ENCODE measurements around the gene DCDC2B. TPM values are rescaled to one million over a fixed set of nuclear protein-coding genes. Genes with fewer than 3 reads are reported as not detected.
A peak's percentile ranks its signal among the peaks of the same experiment; 100 is the strongest.
"Not testable (repeated sequence)": the region's sequence is repeated elsewhere in the genome, so short reads cannot be mapped to it uniquely, and the experiment has no call there.

The DCDC2B gene
- total RNA-seq, 1 donor from 2014 or later = 0.12 TPM

- Mint-ChIP-seq H3K27me3 (no peaks in the 10 kb centered on the region), H3K9me3 (no peaks in the 10 kb centered on the region), H3K27ac (peak overlapping the region; percentile 97), H3K4me3 (peak overlapping the region; percentile 69), H3K4me1 (peaks cover 58% of the 10 kb centered on the region), H3K36me3 (ENCODE audit: low read depth) (peaks cover 19% of the 10 kb centered on the region)
- peak; percentile 94 for DNase-seq
- intact Hi-C loops (cut with micrococcal nuclease) = loop anchor here (2.0 kb wide), 1 partner anchor 403 kb away; the partner anchor contains the start of genes RBBP4 and ZBTB8OS
Measured at GRCh38 chr1:32247983-32248889, 39.3 kb downstream of the DCDC2B start.

- H3K4me1 Mint-ChIP-seq = peaks cover 70% of the 10 kb centered on the region
- intact Hi-C loops (cut with micrococcal nuclease) = loop anchor here (1.0 to 10.0 kb wide), 7 partner anchors 28 to 401 kb away; partner anchors contain the start of genes EIF3I, HDAC1, RBBP4 and TMEM234
Measured at GRCh38 chr1:32249831-32250525, 41.1 kb downstream of the DCDC2B start.

GRCh38 chr1:32250893-32251716 lies 42.2 kb downstream of the DCDC2B start, which contains the start of gene LCK:
Gene LCK (plus strand): TSS chr1:32251265. CDS start chr1:32274330, 23,065 bp downstream.
- Mint-ChIP-seq H3K27ac (peak within 1 kb of the TSS; percentile 97), H3K4me1 (peaks cover 75% of the 10 kb centered on the region), H3K4me3 (peak within 1 kb of the TSS; percentile 98), H3K9me3 (no peaks in the 10 kb centered on the region), H3K27me3 (no peaks in the 10 kb centered on the region), H3K36me3 (ENCODE audit: low read depth) (peaks cover 31% of the 10 kb centered on the region)
- DNase-seq = peak; percentile 90
- intact Hi-C loops (cut with micrococcal nuclease) = loop anchor here (1.0 to 10.0 kb wide), 6 partner anchors 29 to 309 kb away; partner anchors contain the start of genes EIF3I, HDAC1, TMEM234 and TMEM39B

More at GRCh38 chr1:32249831-32250525, 41.1 kb downstream of the DCDC2B start:
- no peaks in the 10 kb centered on the region for H3K9me3 Mint-ChIP-seq
- peak overlapping the region; percentile 97 for H3K27ac Mint-ChIP-seq
- H3K27me3 Mint-ChIP-seq = no peaks in the 10 kb centered on the region
- peak overlapping the region; percentile 98 for H3K4me3 Mint-ChIP-seq
- DNase-seq = peak; percentile 95
- peaks cover 26% of the 10 kb centered on the region for H3K36me3 Mint-ChIP-seq (ENCODE audit: low read depth)

- Mint-ChIP-seq H3K9me3 (no peaks in the 10 kb centered on the region), H3K4me3 (peak overlapping the region; percentile 98), H3K36me3 (ENCODE audit: low read depth) (peaks cover 53% of the 10 kb centered on the region), H3K27ac (peak overlapping the region; percentile 90), H3K4me1 (peaks cover 57% of the 10 kb centered on the region), H3K27me3 (no peaks in the 10 kb centered on the region)
- DNase-seq = peak; percentile 81
- intact Hi-C loops (cut with micrococcal nuclease) = loop anchor here (10.0 kb wide), 1 partner anchor 181 kb away; the partner anchor contains the start of gene TMEM39B
Measured at GRCh38 chr1:32255072-32256071, 46.5 kb downstream of the DCDC2B start.

- Mint-ChIP-seq H3K9me3 (no peaks in the 10 kb centered on the region), H3K4me1 (peaks cover 52% of the 10 kb centered on the region), H3K27ac (peak overlapping the region; percentile 93), H3K36me3 (ENCODE audit: low read depth) (peaks cover 53% of the 10 kb centered on the region), H3K4me3 (peak overlapping the region; percentile 83), H3K27me3 (no peaks in the 10 kb centered on the region)
- intact Hi-C loops (cut with micrococcal nuclease) = loop anchor here (10.0 kb wide), 1 partner anchor 182 kb away; the partner anchor contains the start of gene TMEM39B
- peak; percentile 71 for DNase-seq
Measured at GRCh38 chr1:32256473-32257226, 47.8 kb downstream of the DCDC2B start.

- Mint-ChIP-seq H3K36me3 (ENCODE audit: low read depth) (peaks cover 48% of the 10 kb centered on the region), H3K4me1 (peaks cover 48% of the 10 kb centered on the region)
- intact Hi-C loops (cut with micrococcal nuclease) = loop anchor here (10.0 kb wide), 1 partner anchor 182 kb away; the partner anchor contains the start of gene TMEM39B
Measured at GRCh38 chr1:32257227-32257508, 48.3 kb downstream of the DCDC2B start.

GRCh38 chr1:32263236-32263593 lies 54.3 kb downstream of the DCDC2B start:
- H3K4me3 Mint-ChIP-seq; H3K9me3 Mint-ChIP-seq; H3K27me3 Mint-ChIP-seq; intact Hi-C loops (cut with micrococcal nuclease); DNase-seq: not testable (repeated sequence)
- Mint-ChIP-seq H3K27ac (peak overlapping the region; percentile 76), H3K4me1 (peaks cover 36% of the 10 kb centered on the region), H3K36me3 (ENCODE audit: low read depth) (peaks cover 40% of the 10 kb centered on the region)

More at GRCh38 chr1:32257227-32257508, 48.3 kb downstream of the DCDC2B start:
- H3K27me3 Mint-ChIP-seq = no peaks in the 10 kb centered on the region
- no peak for DNase-seq
- H3K27ac Mint-ChIP-seq = peak overlapping the region; percentile 93
- H3K4me3 Mint-ChIP-seq = peak overlapping the region; percentile 83
- no peaks in the 10 kb centered on the region for H3K9me3 Mint-ChIP-seq

GRCh38 chr1:32263744-32264143 lies 54.9 kb downstream of the DCDC2B start:
- peaks cover 38% of the 10 kb centered on the region for H3K36me3 Mint-ChIP-seq (ENCODE audit: low read depth)
- peak overlapping the region; percentile 31 for H3K4me3 Mint-ChIP-seq
- H3K27me3 Mint-ChIP-seq = no peaks in the 10 kb centered on the region
- H3K9me3 Mint-ChIP-seq = no peaks in the 10 kb centered on the region
- intact Hi-C loops (cut with micrococcal nuclease) = loop anchor here (1.0 kb wide), 1 partner anchor 10 kb away; no protein-coding TSS in a partner anchor
- H3K27ac Mint-ChIP-seq = peak overlapping the region; percentile 76
- peak; percentile 70 for DNase-seq
- peaks cover 36% of the 10 kb centered on the region for H3K4me1 Mint-ChIP-seq

Other genes with a start within 250 kb of the DCDC2B start
- gene KHDRBS1, start 195.2 kb upstream of the DCDC2B start, total RNA-seq = 174 and 175 TPM in 2 replicates
- gene TMEM39B, start 136.2 kb upstream of the DCDC2B start, total RNA-seq = 34.5 and 38.0 TPM in 2 replicates
- 79.4 and 87.6 TPM in 2 replicates for gene KPNA6, start 101.0 kb upstream of the DCDC2B start, total RNA-seq
- 105 and 106 TPM in 2 replicates for gene TXLNA, start 29.4 kb upstream of the DCDC2B start, total RNA-seq
- gene CCDC28B, start 8.5 kb upstream of the DCDC2B start, total RNA-seq = 37.1 and 38.1 TPM in 2 replicates
- 6.1 and 6.4 TPM in 2 replicates for gene IQCC, start 3.4 kb upstream of the DCDC2B start, total RNA-seq
- 10.6 and 10.9 TPM in 2 replicates for gene TMEM234, start 13.3 kb downstream of the DCDC2B start, total RNA-seq
- 304 and 341 TPM in 2 replicates for gene EIF3I, start 13.3 kb downstream of the DCDC2B start, total RNA-seq
- gene FAM167B, start 38.1 kb downstream of the DCDC2B start, total RNA-seq = 0.23 and 0.57 TPM in 2 replicates
- gene LCK, start 42.2 kb downstream of the DCDC2B start, total RNA-seq = 240 and 248 TPM in 2 replicates
- 181 and 184 TPM in 2 replicates for gene HDAC1, start 83.0 kb downstream of the DCDC2B start, total RNA-seq
- gene MARCKSL1, start 127.1 kb downstream of the DCDC2B start, total RNA-seq = 34.8 and 36.6 TPM in 2 replicates
- gene FAM229A, start 153.4 kb downstream of the DCDC2B start, total RNA-seq = 4.2 and 4.4 TPM in 2 replicates
- gene TSSK3, start 153.4 kb downstream of the DCDC2B start, total RNA-seq = 1.0 and 2.3 TPM in 2 replicates
- gene BSDC1, start 185.4 kb downstream of the DCDC2B start, total RNA-seq = 44.8 and 49.5 TPM in 2 replicates